GM12878 (cell line): ENCODE measurements around the gene SGTA. TPM values are rescaled to one million over a fixed set of nuclear protein-coding genes. Genes with fewer than 3 reads are reported as not detected.

Experiments used
- ATAC-seq: fragments of 200-7000 bp; cut with Tn5 transposase; 3 replicates; pipeline ENCODE4 v1.9.1; 2020; ENCODE audit warnings: mild to moderate bottlenecking, moderate library complexity
- BruUV-seq: library from RNA; stranded (reverse); fragments of 400-500 nt; replicated peaks from 2 replicates; lab custom pipeline; 2021; lab: Mats Ljungman, UMichigan
- CTCF ChIA-PET: fragments of 300-600 bp; sonication (Branson Sonifier 250); formaldehyde crosslinking; extraction: SDS; loops from one replicate; lab custom pipeline; 2021; ENCODE audit warnings: inconsistent platforms; lab: Yijun Ruan, JAX
- POLR2A ChIA-PET: fragments of 350-600 bp; formaldehyde crosslinking; extraction: SDS; loops from one replicate; lab custom pipeline; 2021; ENCODE audit warnings: inconsistent platforms; lab: Charles Lee
- RAD21 ChIA-PET: fragments of 300-600 bp; sonication (Branson Sonifier 250); formaldehyde crosslinking; loops from one replicate; lab custom pipeline; 2023; ENCODE audit warnings: antibody characterized with exemption; ENCODE audit not compliant: unreplicated experiment; lab: Charles Lee
- SMC1A ChIA-PET: fragments of 300-600 bp; sonication (Branson Sonifier 250); formaldehyde crosslinking; loops from one replicate; lab custom pipeline; 2023; ENCODE audit not compliant: unreplicated experiment, uncharacterized antibody; lab: Charles Lee
- DNase-seq: peaks from one replicate; pipeline ENCODE4 v3.0.0-alpha.2; 2011; ENCODE audit warnings: low read depth, low spot score
- FAIRE-seq: peaks from 3 replicates; lab custom pipeline; 2011; peaks lifted over from hg19 to GRCh38; lab: Jason Lieb, UNC
- H2AFZ ChIP-seq: 2 replicates; pipeline ENCODE4 v1.6.0; 2011; ENCODE audit warnings: low read depth, low read length, control low read depth; ENCODE audit not compliant: control insufficient read depth
- H3K27ac ChIP-seq: 2 replicates; pipeline ENCODE4 v1.5.1; 2011; ENCODE audit warnings: control low read depth; ENCODE audit not compliant: control insufficient read depth, insufficient read depth
- H3K27me3 ChIP-seq, 2 experiments: replicated peaks in 1 of 2; 2 replicates each; pipeline versions ENCODE4 v1.6.0 to v1.6.1; 2011; ENCODE audit warnings: low read length in 1 of 2; ENCODE audit not compliant: control insufficient read depth in 2 of 2, insufficient read depth in 2 of 2
- H3K36me3 ChIP-seq, 2 experiments: 2 replicates each; pipeline ENCODE4 v1.5.1; 2011; ENCODE audit warnings: low read length in 1 of 2; ENCODE audit not compliant: control insufficient read depth in 2 of 2, insufficient read depth in 2 of 2
- H3K4me1 ChIP-seq: 2 replicates; pipeline ENCODE4 v1.6.1; 2011; ENCODE audit warnings: mild to moderate bottlenecking, low read length, moderate library complexity, mixed read lengths; ENCODE audit not compliant: control insufficient read depth, insufficient read depth
- H3K4me2 ChIP-seq: 2 replicates; pipeline ENCODE4 v1.6.0; 2011; ENCODE audit warnings: control low read depth; ENCODE audit not compliant: control insufficient read depth, insufficient read depth
- H3K4me3 ChIP-seq: fragments of 200-600 bp; sonication (generic); 2 replicates; pipeline ENCODE4 v1.5.1; 2016
- H3K79me2 ChIP-seq: 2 replicates; pipeline ENCODE4 v1.6.0; 2011; ENCODE audit warnings: low read length; ENCODE audit not compliant: control insufficient read depth, insufficient read depth
- H3K9ac ChIP-seq: 2 replicates; pipeline ENCODE4 v1.8.0; 2011; ENCODE audit warnings: low read length, control low read depth, mixed read lengths; ENCODE audit not compliant: control insufficient read depth, insufficient read depth
- H3K9me3 ChIP-seq: replicated peaks from 3 replicates; pipeline ENCODE4 v1.5.1; 2011; ENCODE audit warnings: mild to moderate bottlenecking, low read length; ENCODE audit not compliant: control insufficient read depth, insufficient read depth
- H4K20me1 ChIP-seq: 2 replicates; pipeline ENCODE4 v1.6.0; 2011; ENCODE audit not compliant: control insufficient read depth, insufficient read depth
- POLR2A ChIP-seq: IDR thresholded peaks from 2 replicates; pipeline ENCODE4 v1.6.1; 2011; ENCODE audit warnings: low read depth, mild to moderate bottlenecking, low read length
- WGBS: methylation state at CpG from one replicate; pipeline ENCODE4 v1.1.6; 2016; ENCODE audit warnings: low lambda C conversion rate; ENCODE audit not compliant: insufficient replicate concordance, insufficient coverage; ENCODE audit errors: missing lambda C conversion rate; 5-methylcytosine and 5-hydroxymethylcytosine counted together
- in situ Hi-C: fragments of 300-500 bp; cut with MboI; formaldehyde crosslinking; loops from 9 replicates; pipeline ENCODE4 v1.14.3; 2018; ENCODE audit warnings: mixed read lengths
- intact Hi-C: fragments of 100-400 bp; cut with micrococcal nuclease; formaldehyde crosslinking; loops from one replicate; pipeline ENCODE4 v1.14.2; 2022; ENCODE audit not compliant: unreplicated experiment
- polyA plus RNA-seq, 11 experiments: library from polyadenylated mRNA; depleted of rRNA in 4 of 11; unstranded in 6 of 11; stranded (reverse) in 5 of 11; fragments of >200 nt; fragmentation: Nextera tagmentation in 4 of 11; fragmentation: Illumina TruSeq in 1 of 11; extraction: Ambion mirVana in 4 of 11; extraction: Trizol in 1 of 11; gene quantifications; 1 replicate in 1 of 11; 2 replicates in 10 of 11; pipeline versions ENCODE4 v1.2.1 to v1.2.3, GENCODE V29; 2011 to 2016; ENCODE audit warnings: inconsistent platforms in 2 of 11, missing spikeins in 2 of 11, low read depth in 1 of 11
- total RNA-seq, 4 experiments: library from RNA; depleted of rRNA in 3 of 4; stranded (reverse); fragments of >200 nt in 3 of 4; fragmentation: Illumina TruSeq in 1 of 4; extraction: Trizol in 1 of 4; gene quantifications; 2 replicates each; pipeline versions ENCODE4 v1.2.1 to v1.2.3, GENCODE V29; 2013 to 2021
- TF ChIP-seq, protein P1 (sequence below): fragments of 450-650 bp; IDR thresholded peaks from 2 replicates; pipeline ENCODE4 v1.6.1; 2017; ENCODE audit warnings: mild to moderate bottlenecking, moderate library complexity

Gene SGTA
- total and polyA plus RNA-seq, 10 of the 15 experiments (the other 5 are each of a cell fraction or from before 2014, with no cell fraction given) = 2.0 to 102 (median 48.2) TPM

GRCh38 chr19:2811735-2812413 lies 28.8 kb upstream of the SGTA start:
- no peaks in the 10 kb centered on the region for H4K20me1 ChIP-seq
- no peak overlapping the region for H3K9ac ChIP-seq
- H2AFZ ChIP-seq = no peak overlapping the region
- no peak overlapping the region for H3K27ac ChIP-seq
- H3K27me3 ChIP-seq = no peaks in the 10 kb centered on the region
- no peak for FAIRE-seq
- no peak for DNase-seq
- peaks cover 16 to 34% of the 10 kb centered on the region in 2 experiments for H3K36me3 ChIP-seq
- no peak overlapping the region for H3K4me2 ChIP-seq
- no TSS peak for BruUV-seq
- in situ Hi-C loops (no loop called here), intact Hi-C loops (no loop called here)
- ChIA-PET SMC1A (no interaction called here), POLR2A (no interaction called here), RAD21 (no interaction called here), CTCF (no interaction called here)
- no peaks in the 10 kb centered on the region for H3K79me2 ChIP-seq
- H3K4me3 ChIP-seq = no peak overlapping the region
- ATAC-seq = no peak
- TF ChIP-seq POLR2A = peak; percentile 39
- TF ChIP-seq, protein P1, sequence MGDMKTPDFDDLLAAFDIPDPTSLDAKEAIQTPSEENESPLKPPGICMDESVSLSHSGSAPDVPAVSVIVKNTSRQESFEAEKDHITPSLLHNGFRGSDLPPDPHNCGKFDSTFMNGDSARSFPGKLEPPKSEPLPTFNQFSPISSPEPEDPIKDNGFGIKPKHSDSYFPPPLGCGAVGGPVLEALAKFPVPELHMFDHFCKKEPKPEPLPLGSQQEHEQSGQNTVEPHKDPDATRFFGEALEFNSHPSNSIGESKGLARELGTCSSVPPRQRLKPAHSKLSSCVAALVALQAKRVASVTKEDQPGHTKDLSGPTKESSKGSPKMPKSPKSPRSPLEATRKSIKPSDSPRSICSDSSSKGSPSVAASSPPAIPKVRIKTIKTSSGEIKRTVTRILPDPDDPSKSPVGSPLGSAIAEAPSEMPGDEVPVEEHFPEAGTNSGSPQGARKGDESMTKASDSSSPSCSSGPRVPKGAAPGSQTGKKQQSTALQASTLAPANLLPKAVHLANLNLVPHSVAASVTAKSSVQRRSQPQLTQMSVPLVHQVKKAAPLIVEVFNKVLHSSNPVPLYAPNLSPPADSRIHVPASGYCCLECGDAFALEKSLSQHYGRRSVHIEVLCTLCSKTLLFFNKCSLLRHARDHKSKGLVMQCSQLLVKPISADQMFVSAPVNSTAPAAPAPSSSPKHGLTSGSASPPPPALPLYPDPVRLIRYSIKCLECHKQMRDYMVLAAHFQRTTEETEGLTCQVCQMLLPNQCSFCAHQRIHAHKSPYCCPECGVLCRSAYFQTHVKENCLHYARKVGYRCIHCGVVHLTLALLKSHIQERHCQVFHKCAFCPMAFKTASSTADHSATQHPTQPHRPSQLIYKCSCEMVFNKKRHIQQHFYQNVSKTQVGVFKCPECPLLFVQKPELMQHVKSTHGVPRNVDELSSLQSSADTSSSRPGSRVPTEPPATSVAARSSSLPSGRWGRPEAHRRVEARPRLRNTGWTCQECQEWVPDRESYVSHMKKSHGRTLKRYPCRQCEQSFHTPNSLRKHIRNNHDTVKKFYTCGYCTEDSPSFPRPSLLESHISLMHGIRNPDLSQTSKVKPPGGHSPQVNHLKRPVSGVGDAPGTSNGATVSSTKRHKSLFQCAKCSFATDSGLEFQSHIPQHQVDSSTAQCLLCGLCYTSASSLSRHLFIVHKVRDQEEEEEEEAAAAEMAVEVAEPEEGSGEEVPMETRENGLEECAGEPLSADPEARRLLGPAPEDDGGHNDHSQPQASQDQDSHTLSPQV = no peak
- no peaks in the 10 kb centered on the region for H3K9me3 ChIP-seq
- WGBS = 94% methylated on average over 25 of the region's 34 CpGs
- no peaks in the 10 kb centered on the region for H3K4me1 ChIP-seq
